Pancreas (tissue), 10 donors: ENCODE data around the gene HSD3B7. TPM values are rescaled to one million over a fixed set of nuclear protein-coding genes. Genes with fewer than 3 reads are reported as not detected.
A peak's percentile ranks its signal among the peaks of the same experiment; 100 is the strongest.
"Not testable (repeated sequence)": the region's sequence is repeated elsewhere in the genome, so short reads cannot be mapped to it uniquely, and the experiment has no call there.

Source experiments
- ATAC-seq, 4 donors: fragments of 200-7000 bp; cut with Tn5 transposase; one replicate each; pipeline versions ENCODE4 v1.8.0 to v1.9.1; 2020; ENCODE audit warnings: mild to moderate bottlenecking in 4 of 4, moderate library complexity in 4 of 4
- DNase-seq, 6 donors: peaks; one replicate each; pipeline ENCODE4 v3.0.0-alpha.2; 2020
- FAIRE-seq: peaks from 2 replicates; lab custom pipeline; 2012; peaks lifted over from hg19 to GRCh38; lab: Jason Lieb, UNC
- H3K27ac ChIP-seq, 4 donors: fragments of 200-600 bp; sonication (generic); 1 replicate in 3 of 4; 2 replicates in 1 of 4; pipeline versions ENCODE4 v1.5.0 to v1.8.0; 2020
- H3K27me3 ChIP-seq, 4 donors: fragments of 200-600 bp; one replicate each; pipeline ENCODE4 v1.8.0; 2021
- H3K36me3 ChIP-seq, 3 donors: fragments of 200-600 bp; sonication (generic) in 1 of 3; one replicate each; pipeline versions ENCODE4 v1.5.0 to v1.8.0; 2020 to 2021
- H3K4me1 ChIP-seq, 3 donors: fragments of 200-600 bp; one replicate each; pipeline ENCODE4 v1.8.0; 2021
- H3K4me3 ChIP-seq, 4 donors: fragments of 200-600 bp; sonication (generic) in 2 of 4; one replicate each; pipeline versions ENCODE4 v1.5.0 to v1.8.0; 2020 to 2021
- H3K9me3 ChIP-seq, 4 donors: fragments of 200-600 bp; one replicate each; pipeline ENCODE4 v1.8.0; 2021
- CTCF ChIP-seq, 4 donors: fragments of 200-600 bp; sonication (generic) in 3 of 4; IDR thresholded peaks; one replicate each; pipeline versions ENCODE4 v1.5.0 to v1.8.0; 2021; ENCODE audit warnings: antibody characterized with exemption in 4 of 4
- WGBS, 2 donors: extraction: QIAGEN DNeasy Blood & Tissue Kit; methylation state at CpG; one replicate each; pipeline ENCODE4 v1.1.7; 2013; 5-methylcytosine and 5-hydroxymethylcytosine counted together
- intact Hi-C, 3 donors: fragments of 100-400 bp; cut with DNase I; formaldehyde crosslinking; loops; one replicate each; pipeline versions ENCODE4 v1.11.1 to v1.14.2; 2022
- polyA plus RNA-seq, 2 donors: library from polyadenylated mRNA; stranded (reverse); fragments of 200-250 nt; gene quantifications; one replicate each; pipeline ENCODE4 v1.2.3, GENCODE V29; 2013
- total RNA-seq, 6 donors: library from RNA; stranded (reverse); fragmentation: NEBNext Ultra II Directional in 4 of 6; extraction: Animal tissue kit (Norgen Biotek cat#: 25700) in 4 of 6; gene quantifications; one replicate each; pipeline versions ENCODE4 v1.2.1 to v1.2.4, GENCODE V29; 2021 to 2023
- donor health status: healthy with polysubstance abuse.
- donor health status: DM: no; HTN: no; CAD: no; lungs with moderate emphysema.
- donor health status: DM: no; HTN: no; CAD: no.
- donor health status: control.
- donor health status: control.
- donor health status: Bipolar disorder and iron deficiency.
- donor health status: DM: yes; HTN: yes; CAD: no.
- donor health status: DM: no; HTN: no; CAD: no.
- donor health status: DM: no; HTN: no; CAD: no.
- donor health status: DM: yes; HTN: yes; CAD: no.

Gene HSD3B7
- total and polyA plus RNA-seq, 8 donors = 14.2 to 32.1 (median 17.3) TPM

- FAIRE-seq (no peak), ATAC-seq (no peak), DNase-seq (no peak)
- Histone ChIP-seq H3K27me3 (no peaks in the 10 kb centered on the region), H3K36me3 (no peaks in the 10 kb centered on the region), H3K4me3 (no peak overlapping the region), H3K4me1 (no peaks in the 10 kb centered on the region), H3K9me3 (no peaks in the 10 kb centered on the region), H3K27ac (no peak overlapping the region)
- TF ChIP-seq CTCF (IDR thresholded peaks at IDR 0.05) = no peak
- intact Hi-C loops = no loop called here
- WGBS, 2 donors = 78 to 83% methylated on average over 7 of the region's 7 CpGs
These were observed 24.1 kb downstream of the HSD3B7 start for GRCh38 chr16:31009120-31009519.

GRCh38 chr16:31009894-31010584, 25.0 kb downstream of the HSD3B7 start:
- 16 to 17% methylated on average over 33 to 36 of the region's 36 CpGs for WGBS, 2 donors
- no peak for TF ChIP-seq CTCF (IDR thresholded peaks at IDR 0.05)
- Histone ChIP-seq H3K36me3 (no peaks in the 10 kb centered on the region), H3K4me1 (no peaks in the 10 kb centered on the region), H3K9me3 (no peaks in the 10 kb centered on the region), H3K27me3 (no peaks in the 10 kb centered on the region), H3K4me3 (no peak overlapping the region), H3K27ac (no peak overlapping the region)
- FAIRE-seq (no peak), ATAC-seq (no peak), DNase-seq (no peak)
- intact Hi-C loops = no loop called here

GRCh38 chr16:31010585-31011325, 25.7 kb downstream of the HSD3B7 start, which contains the start of gene STX1B:
TSS of gene STX1B (minus strand) at chr16:31010638. CDS start at chr16:31010396, 242 bp downstream.
- Histone ChIP-seq H3K36me3 (no peaks in the 10 kb centered on the region), H3K4me3 (no peak within 1 kb of the TSS), H3K9me3 (no peaks in the 10 kb centered on the region), H3K4me1 (no peaks in the 10 kb centered on the region), H3K27ac (no peak within 1 kb of the TSS), H3K27me3 (no peaks in the 10 kb centered on the region)
- peak in 1 of 6 donors; percentile 55 for DNase-seq
- no peak for TF ChIP-seq CTCF (IDR thresholded peaks at IDR 0.05)
- intact Hi-C loops = no loop called here
- ATAC-seq = no peak
- 11 to 13% methylated on average over 27 to 44 of the region's 45 CpGs for WGBS, 2 donors
- FAIRE-seq = no peak

- H3K9me3 ChIP-seq, H3K4me1 ChIP-seq, H3K4me3 ChIP-seq, H3K27ac ChIP-seq, DNase-seq, FAIRE-seq, H3K36me3 ChIP-seq, ATAC-seq, intact Hi-C loops, H3K27me3 ChIP-seq: not testable (repeated sequence)
- WGBS, 2 donors = 64 to 67% methylated on average over 7 of the region's 7 CpGs
These were observed 26.8 kb downstream of the HSD3B7 start for GRCh38 chr16:31011815-31012214.

GRCh38 chr16:31013292-31013691, 28.3 kb downstream of the HSD3B7 start:
- H3K4me1 ChIP-seq, FAIRE-seq, H3K27me3 ChIP-seq, H3K9me3 ChIP-seq, H3K36me3 ChIP-seq, H3K27ac ChIP-seq, ATAC-seq, H3K4me3 ChIP-seq, intact Hi-C loops, DNase-seq: not testable (repeated sequence)
